Heart right ventricle (tissue), 16 donors: ENCODE measurements around the gene OOSP4B. TPM values are rescaled to one million over a fixed set of nuclear protein-coding genes. Genes with fewer than 3 reads are reported as not detected.

ENCODE experiments used
- ATAC-seq, 8 donors: fragments of 200-7000 bp; cut with Tn5 transposase; one replicate each; pipeline ENCODE4 v1.9.1; 2020; ENCODE audit warnings: mild to moderate bottlenecking in 8 of 8, moderate library complexity in 8 of 8, moderate number of reproducible peaks in 1 of 8
- DNase-seq, 2 donors: peaks; one replicate each; pipeline ENCODE4 v3.0.0-alpha.2; 2020
- H3K27ac ChIP-seq, 10 donors: fragments of 200-600 bp; sonication (generic) in 2 of 10; one replicate each; pipeline versions ENCODE4 v1.5.0 to v1.8.0; 2020 to 2022; ENCODE audit warnings: mild to moderate bottlenecking in 3 of 10
- H3K27me3 ChIP-seq, 7 donors: fragments of 200-600 bp; one replicate each; pipeline ENCODE4 v1.8.0; 2021 to 2022; ENCODE audit warnings: mild to moderate bottlenecking in 2 of 7
- H3K36me3 ChIP-seq, 9 donors: fragments of 200-600 bp; sonication (generic) in 1 of 9; one replicate each; pipeline versions ENCODE4 v1.5.0 to v1.8.0; 2020 to 2022; ENCODE audit warnings: mild to moderate bottlenecking in 2 of 9
- H3K4me1 ChIP-seq, 9 donors: fragments of 200-600 bp; sonication (generic) in 1 of 9; one replicate each; pipeline versions ENCODE4 v1.5.0 to v1.8.0; 2020 to 2022; ENCODE audit warnings: mild to moderate bottlenecking in 4 of 9
- H3K4me3 ChIP-seq, 10 donors: fragments of 200-600 bp; sonication (generic) in 2 of 10; one replicate each; pipeline versions ENCODE4 v1.5.0 to v1.8.0; 2020 to 2022; ENCODE audit warnings: mild to moderate bottlenecking in 7 of 10, moderate library complexity in 2 of 10
- H3K9me3 ChIP-seq, 11 donors: fragments of 200-600 bp in 10 of 11; sonication (generic) in 2 of 11; one replicate each; pipeline versions ENCODE4 v1.5.0 to v1.8.0; 2013 to 2022; ENCODE audit warnings: mild to moderate bottlenecking in 2 of 11, control low read depth in 1 of 11, moderate library complexity in 1 of 11
- WGBS, 2 donors: extraction: QIAGEN DNeasy Blood & Tissue Kit; methylation state at CpG; one replicate each; pipeline ENCODE4 v1.1.7; 2013; ENCODE audit warnings: inconsistent platforms in 1 of 2; 5-methylcytosine and 5-hydroxymethylcytosine counted together
- intact Hi-C, 10 donors: fragments of 100-400 bp; cut with DNase I; formaldehyde crosslinking; loops; one replicate each; pipeline versions ENCODE4 v1.11.1 to v1.14.2; 2022
- polyA plus RNA-seq, 2 donors: library from polyadenylated mRNA; stranded (reverse); fragments of 200-250 nt; gene quantifications; one replicate each; pipeline ENCODE4 v1.2.3, GENCODE V29; 2013
- total RNA-seq, 10 donors: library from RNA; stranded (reverse); fragmentation: NEBNext Ultra II Directional in 3 of 10; extraction: Animal tissue kit (Norgen Biotek cat#: 25700) in 3 of 10; gene quantifications; one replicate each; pipeline versions ENCODE4 v1.2.1 to v1.2.4, GENCODE V29; 2021 to 2023
- TF ChIP-seq, protein P1 (sequence below), 9 donors: fragments of 200-600 bp; sonication (generic) in 2 of 9; IDR thresholded peaks; one replicate each; pipeline versions ENCODE4 v1.5.0 to v1.8.0; 2021 to 2022; ENCODE audit warnings: antibody characterized with exemption in 9 of 9, mild to moderate bottlenecking in 5 of 9, moderate library complexity in 1 of 9
- donor health status: Arrhythmogenic right ventricular cardiomyopathy.
- donor health status: ischemic (EF 13 %, LVEDD 7.1; RV severe dilation, severe dysfunction).
- donor health status: healthy with polysubstance abuse.
- donor health status: DM: no; HTN: yes; CAD: no.
- donor health status: DM: no; HTN: no; CAD: no.
- donor health status: ischemic (EF 25% LVEDD 6.9; RV normal size, moderate dysfunction).
- donor health status: ischemic (EF 25% LVEDD 5.7; RV mildly dilated, moderate dysfunction).
- donor health status: healthy.
- donor health status: DM: yes; HTN: yes; CAD: no.
- donor health status: Ischemic cardiomyopathy.
- donor health status: ischemic (EF 35%, LVEDD 5.7; RV mildly dilated, moderate dysfunction).
- donor health status: nonischemic (EF 11% LVEDD 7.7; RV severe dilation, severe dysfunction).
- donor health status: DM: yes; HTN: yes; CAD: no.
- donor health status: PGD.
- donor health status: ischemic (EF 29% LVEDD 5.4; RV normal size, mild dysfunction).
- donor health status: nonischemic (EF 23%, LVEDD 6.1; RV moderate dilation, normal function).

OOSP4B gene
- total and polyA plus RNA-seq, 12 donors, result not detected

DNA sequence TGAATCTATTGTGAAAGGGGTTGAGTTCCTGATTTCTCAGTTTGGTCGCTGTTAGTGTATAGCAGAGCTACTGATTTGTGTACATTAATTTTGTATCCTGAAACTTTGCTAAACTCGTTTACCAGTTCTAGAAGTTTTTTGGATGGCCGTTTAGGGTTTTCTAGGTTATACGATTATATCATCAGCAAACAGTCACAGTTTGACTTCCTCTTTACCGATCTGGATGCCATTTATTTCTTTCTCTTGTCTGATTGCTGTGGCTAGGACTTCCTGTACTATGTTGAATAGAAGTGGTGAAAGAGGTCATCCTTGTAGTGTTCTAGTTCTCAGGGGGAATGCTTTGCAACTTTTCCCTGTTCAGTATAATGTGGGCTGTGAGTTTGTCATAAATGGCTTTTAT, 24.6 kb upstream of the OOSP4B start:
- Histone ChIP-seq H3K9me3 (peaks cover 0 to 40% (median 6%) of the 10 kb centered on the region in 11 donors), H3K4me1 (no peaks in the 10 kb centered on the region), H3K27ac (no peak overlapping the region), H3K36me3 (no peaks in the 10 kb centered on the region), H3K27me3 (no peaks in the 10 kb centered on the region), H3K4me3 (no peak overlapping the region)
- ATAC-seq (no peak), DNase-seq (no peak)
- TF ChIP-seq, protein P1, sequence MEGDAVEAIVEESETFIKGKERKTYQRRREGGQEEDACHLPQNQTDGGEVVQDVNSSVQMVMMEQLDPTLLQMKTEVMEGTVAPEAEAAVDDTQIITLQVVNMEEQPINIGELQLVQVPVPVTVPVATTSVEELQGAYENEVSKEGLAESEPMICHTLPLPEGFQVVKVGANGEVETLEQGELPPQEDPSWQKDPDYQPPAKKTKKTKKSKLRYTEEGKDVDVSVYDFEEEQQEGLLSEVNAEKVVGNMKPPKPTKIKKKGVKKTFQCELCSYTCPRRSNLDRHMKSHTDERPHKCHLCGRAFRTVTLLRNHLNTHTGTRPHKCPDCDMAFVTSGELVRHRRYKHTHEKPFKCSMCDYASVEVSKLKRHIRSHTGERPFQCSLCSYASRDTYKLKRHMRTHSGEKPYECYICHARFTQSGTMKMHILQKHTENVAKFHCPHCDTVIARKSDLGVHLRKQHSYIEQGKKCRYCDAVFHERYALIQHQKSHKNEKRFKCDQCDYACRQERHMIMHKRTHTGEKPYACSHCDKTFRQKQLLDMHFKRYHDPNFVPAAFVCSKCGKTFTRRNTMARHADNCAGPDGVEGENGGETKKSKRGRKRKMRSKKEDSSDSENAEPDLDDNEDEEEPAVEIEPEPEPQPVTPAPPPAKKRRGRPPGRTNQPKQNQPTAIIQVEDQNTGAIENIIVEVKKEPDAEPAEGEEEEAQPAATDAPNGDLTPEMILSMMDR (IDR thresholded peaks at IDR 0.05), result no peak
- 60 to 70% methylated on average over 5 of the region's 5 CpGs for WGBS, 2 donors
- intact Hi-C loops, result no loop called here

DNA sequence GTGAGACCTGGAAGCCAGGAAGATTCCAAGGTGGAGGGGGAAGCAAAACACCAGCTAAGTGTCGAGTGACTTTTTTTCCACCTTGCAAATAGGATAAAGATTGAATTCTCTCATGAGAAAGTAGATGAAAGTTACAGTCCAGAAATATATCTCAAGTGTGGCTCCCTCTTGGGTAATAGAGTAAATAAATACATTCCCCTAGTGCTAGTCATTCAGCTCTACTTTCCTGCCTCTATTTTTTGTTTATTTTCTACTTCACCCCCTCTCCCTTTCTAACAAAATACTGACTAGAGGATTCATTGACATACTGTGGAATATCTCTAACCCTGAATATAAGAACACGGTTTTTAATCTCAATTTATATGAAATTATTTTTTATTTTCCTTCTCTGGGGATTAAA, 19.2 kb upstream of the OOSP4B start:
- DNase-seq (no peak), ATAC-seq (no peak)
- Histone ChIP-seq H3K27me3 (no peaks in the 10 kb centered on the region), H3K4me3 (no peak overlapping the region), H3K4me1 (no peaks in the 10 kb centered on the region), H3K36me3 (no peaks in the 10 kb centered on the region), H3K27ac (no peak overlapping the region), H3K9me3 (peaks cover 0 to 6% (median 0%) of the 10 kb centered on the region in 11 donors)
- WGBS, 2 donors, result 56 to 72% methylated on average over 2 of the region's 2 CpGs
- TF ChIP-seq, protein P1 (IDR thresholded peaks at IDR 0.05), result no peak
- intact Hi-C loops, result no loop called here

DNA sequence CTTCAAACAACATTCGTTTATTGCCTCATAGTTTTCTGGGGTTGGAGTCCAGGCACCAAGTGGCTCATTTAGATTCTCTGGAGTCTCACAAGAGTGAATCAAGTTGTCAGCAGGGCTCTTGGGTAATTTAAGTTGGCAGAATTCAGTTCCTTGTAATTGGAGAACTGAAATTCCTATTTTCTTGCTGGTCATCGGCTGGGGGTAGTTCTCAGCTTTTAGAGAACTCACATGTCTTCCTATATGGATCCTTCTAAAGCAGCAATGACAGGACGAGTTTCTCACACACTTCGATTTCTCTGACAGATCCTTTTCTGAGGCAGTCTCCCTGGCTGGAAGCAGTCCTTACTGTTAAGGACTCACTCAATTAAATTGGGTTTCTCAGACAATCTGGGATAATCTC, 17.3 kb upstream of the OOSP4B start:
- H3K4me3 ChIP-seq, result no peak overlapping the region
- H3K27ac ChIP-seq, result no peak overlapping the region
- intact Hi-C loops, result no loop called here
- no peaks in the 10 kb centered on the region for H3K36me3 ChIP-seq
- peaks cover 0 to 6% (median 0%) of the 10 kb centered on the region in 11 donors for H3K9me3 ChIP-seq
- H3K4me1 ChIP-seq, result no peaks in the 10 kb centered on the region
- H3K27me3 ChIP-seq, result no peaks in the 10 kb centered on the region
- TF ChIP-seq, protein P1 (IDR thresholded peaks at IDR 0.05), result no peak
- DNase-seq (no peak), ATAC-seq (no peak)
- 59 to 72% methylated on average over 4 of the region's 4 CpGs for WGBS, 2 donors

DNA sequence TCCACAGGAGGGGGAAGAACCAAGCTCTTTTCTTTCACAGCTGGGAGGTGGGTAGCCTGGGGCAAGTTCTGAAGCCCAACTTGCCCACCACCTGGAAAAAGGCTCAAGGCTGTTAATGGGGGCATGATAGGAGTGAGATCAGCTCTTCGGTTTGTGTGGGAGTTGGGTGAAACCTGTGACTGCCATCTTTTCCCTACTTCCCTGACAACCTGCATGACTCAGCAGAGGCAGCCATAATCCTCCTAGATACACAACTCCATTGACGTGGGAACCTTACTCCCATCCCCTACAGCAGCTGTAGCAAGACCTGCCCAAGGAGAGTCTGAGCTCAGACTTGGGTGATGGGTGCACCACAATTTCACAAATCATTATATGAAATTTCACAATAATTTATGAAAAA, 13.3 kb upstream of the OOSP4B start:
- Histone ChIP-seq H3K4me3 (no peak overlapping the region), H3K27ac (no peak overlapping the region), H3K9me3 (peaks cover 0 to 6% (median 0%) of the 10 kb centered on the region in 11 donors), H3K4me1 (no peaks in the 10 kb centered on the region), H3K27me3 (no peaks in the 10 kb centered on the region), H3K36me3 (no peaks in the 10 kb centered on the region)
- intact Hi-C loops, result no loop called here
- DNase-seq (no peak), ATAC-seq (no peak)
- WGBS, 2 donors, result 83% methylated on average over 2 of the region's 2 CpGs
- TF ChIP-seq, protein P1 (IDR thresholded peaks at IDR 0.05), result no peak
